Chondrocyte (in vitro differentiated cells): Measurements from ENCODE around the gene SEC22A. TPM values are rescaled to one million over a fixed set of nuclear protein-coding genes. Genes with fewer than 3 reads are reported as not detected.

Source experiments
- DNase-seq: peaks from one replicate; pipeline ENCODE4 v3.0.0; 2021; ENCODE audit warnings: mixed read lengths, low spot score
- H3K27ac Mint-ChIP-seq: one replicate; pipeline ENCODE4 v1.8.0; 2021; ENCODE audit warnings: mild to moderate bottlenecking, moderate library complexity, mixed read lengths; ENCODE audit not compliant: unreplicated experiment
- H3K27me3 Mint-ChIP-seq: 2 replicates; pipeline ENCODE4 v1.8.0; 2021; ENCODE audit warnings: low read depth, mixed read lengths
- H3K36me3 Mint-ChIP-seq: 2 replicates; pipeline ENCODE4 v1.8.0; 2021; ENCODE audit warnings: low read depth, mixed read lengths
- H3K4me1 Mint-ChIP-seq: 2 replicates; pipeline ENCODE4 v1.8.0; 2021; ENCODE audit warnings: low read depth, mild to moderate bottlenecking, mixed read lengths
- H3K4me3 Mint-ChIP-seq: one replicate; pipeline ENCODE4 v1.8.0; 2021; ENCODE audit warnings: mild to moderate bottlenecking, moderate library complexity, mixed read lengths; ENCODE audit not compliant: unreplicated experiment
- H3K9me3 Mint-ChIP-seq: 2 replicates; pipeline ENCODE4 v1.8.0; 2021; ENCODE audit warnings: low read depth, mixed read lengths
- total RNA-seq: library from RNA; stranded (reverse); gene quantifications from 3 replicates; pipeline ENCODE4 v1.2.1, GENCODE V29; 2021
- TF ChIP-seq, protein P1 (sequence below): fragments of 200-600 bp; sonication (generic); IDR thresholded peaks from 2 replicates; pipeline ENCODE4 v1.5.0; 2021; ENCODE audit warnings: antibody characterized with exemption, mild to moderate bottlenecking, moderate library complexity

Gene SEC22A
- total RNA-seq, 1 donor from 2014 or later = 14.4 TPM

DNA sequence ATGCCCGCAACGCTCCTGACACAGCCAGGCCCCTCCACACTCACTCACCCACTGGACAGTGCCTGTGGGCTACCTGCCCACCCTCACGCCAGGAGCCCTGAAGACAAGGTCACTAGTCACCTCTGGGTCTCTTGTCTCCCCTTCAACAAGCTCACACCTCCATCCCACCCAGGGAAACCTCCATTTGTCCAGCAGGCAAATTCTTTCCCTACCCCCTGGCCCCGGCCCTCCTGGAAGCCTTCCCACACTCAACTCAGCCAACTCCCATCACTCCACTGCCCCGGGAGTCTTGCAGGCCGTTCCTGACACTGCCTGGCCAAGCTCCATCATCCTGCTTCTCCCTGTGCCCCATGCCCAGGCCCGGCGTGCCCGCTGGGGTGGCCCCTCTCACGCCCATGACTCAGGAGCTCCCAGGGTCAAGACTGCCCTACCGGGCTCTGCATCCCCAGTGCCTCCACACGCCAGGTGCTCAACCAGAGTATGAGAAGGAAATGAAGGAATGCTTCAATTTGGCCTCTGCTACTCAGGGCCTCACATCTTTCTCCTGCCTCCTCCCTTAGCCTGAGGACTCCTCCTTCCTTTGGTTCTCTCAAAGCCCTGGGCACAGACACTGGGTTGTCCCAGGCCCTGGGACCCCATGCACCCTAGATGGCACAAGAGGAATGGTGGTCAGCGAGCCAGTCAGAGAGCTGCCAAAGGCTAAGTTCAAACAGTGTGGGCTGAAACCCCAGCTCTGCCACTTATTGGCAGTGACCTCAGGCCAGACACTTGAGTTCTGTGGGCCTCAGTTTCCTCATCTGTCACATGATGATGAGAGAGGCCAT, 88.6 kb downstream of the SEC22A start:
- TF ChIP-seq, protein P1, sequence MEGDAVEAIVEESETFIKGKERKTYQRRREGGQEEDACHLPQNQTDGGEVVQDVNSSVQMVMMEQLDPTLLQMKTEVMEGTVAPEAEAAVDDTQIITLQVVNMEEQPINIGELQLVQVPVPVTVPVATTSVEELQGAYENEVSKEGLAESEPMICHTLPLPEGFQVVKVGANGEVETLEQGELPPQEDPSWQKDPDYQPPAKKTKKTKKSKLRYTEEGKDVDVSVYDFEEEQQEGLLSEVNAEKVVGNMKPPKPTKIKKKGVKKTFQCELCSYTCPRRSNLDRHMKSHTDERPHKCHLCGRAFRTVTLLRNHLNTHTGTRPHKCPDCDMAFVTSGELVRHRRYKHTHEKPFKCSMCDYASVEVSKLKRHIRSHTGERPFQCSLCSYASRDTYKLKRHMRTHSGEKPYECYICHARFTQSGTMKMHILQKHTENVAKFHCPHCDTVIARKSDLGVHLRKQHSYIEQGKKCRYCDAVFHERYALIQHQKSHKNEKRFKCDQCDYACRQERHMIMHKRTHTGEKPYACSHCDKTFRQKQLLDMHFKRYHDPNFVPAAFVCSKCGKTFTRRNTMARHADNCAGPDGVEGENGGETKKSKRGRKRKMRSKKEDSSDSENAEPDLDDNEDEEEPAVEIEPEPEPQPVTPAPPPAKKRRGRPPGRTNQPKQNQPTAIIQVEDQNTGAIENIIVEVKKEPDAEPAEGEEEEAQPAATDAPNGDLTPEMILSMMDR = no peak
- no peaks in the 10 kb centered on the region for H3K4me1 Mint-ChIP-seq
- H3K4me3 Mint-ChIP-seq = no peak overlapping the region
- H3K9me3 Mint-ChIP-seq = no peaks in the 10 kb centered on the region
- no peak overlapping the region for H3K27ac Mint-ChIP-seq
- no peak for DNase-seq
- peaks cover 14% of the 10 kb centered on the region for H3K36me3 Mint-ChIP-seq
- peaks cover 10% of the 10 kb centered on the region for H3K27me3 Mint-ChIP-seq

- Mint-ChIP-seq H3K4me1 (no peaks in the 10 kb centered on the region), H3K36me3 (peaks cover 14% of the 10 kb centered on the region), H3K27ac (no peak overlapping the region), H3K4me3 (no peak overlapping the region), H3K9me3 (no peaks in the 10 kb centered on the region), H3K27me3 (peaks cover 13% of the 10 kb centered on the region)
- TF ChIP-seq, protein P1 = no peak
- no peak for DNase-seq
These were observed 89.2 kb downstream of the SEC22A start for GRCh38 chr3:123290962-123291361.

DNA sequence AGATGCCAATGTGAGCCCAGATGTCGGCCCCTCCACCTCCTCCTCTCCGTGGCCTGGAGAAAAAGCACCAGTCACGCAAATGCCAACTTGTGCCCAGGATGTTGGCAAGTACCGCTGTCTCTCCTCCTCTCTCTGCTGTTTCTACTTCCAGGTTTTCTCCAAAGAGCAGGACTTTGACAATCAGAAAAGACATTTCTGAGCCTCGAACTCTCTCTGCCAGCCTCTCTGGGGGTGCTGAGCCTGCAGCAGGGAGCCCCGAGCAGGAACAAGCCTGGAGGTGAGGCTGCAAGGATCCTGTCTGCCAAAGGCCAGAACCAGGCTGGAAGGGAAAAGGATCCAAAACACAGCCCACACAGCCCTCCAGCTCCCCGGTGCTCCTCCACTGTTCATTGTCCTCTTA, 89.7 kb downstream of the SEC22A start:
- TF ChIP-seq, protein P1 = no peak

GRCh38 chr3:123292321-123293310, 90.9 kb downstream of the SEC22A start:
- H3K4me3 Mint-ChIP-seq = no peak overlapping the region
- no peak for DNase-seq
- peaks cover 14% of the 10 kb centered on the region for H3K36me3 Mint-ChIP-seq
- no peak overlapping the region for H3K27ac Mint-ChIP-seq
- H3K4me1 Mint-ChIP-seq = no peaks in the 10 kb centered on the region
- TF ChIP-seq, protein P1 = no peak
- peaks cover 13% of the 10 kb centered on the region for H3K27me3 Mint-ChIP-seq
- no peaks in the 10 kb centered on the region for H3K9me3 Mint-ChIP-seq

More for the DNA sequence above, 89.7 kb downstream of the SEC22A start:
- Mint-ChIP-seq H3K36me3 (peaks cover 14% of the 10 kb centered on the region), H3K27ac (no peak overlapping the region), H3K4me3 (no peak overlapping the region), H3K27me3 (peaks cover 13% of the 10 kb centered on the region), H3K9me3 (no peaks in the 10 kb centered on the region), H3K4me1 (no peaks in the 10 kb centered on the region)
- DNase-seq = no peak

- peaks cover 13% of the 10 kb centered on the region for H3K27me3 Mint-ChIP-seq
- no peaks in the 10 kb centered on the region for H3K4me1 Mint-ChIP-seq
- H3K9me3 Mint-ChIP-seq = no peaks in the 10 kb centered on the region
- H3K4me3 Mint-ChIP-seq = no peak overlapping the region
- H3K27ac Mint-ChIP-seq = no peak overlapping the region
- TF ChIP-seq, protein P1 = no peak
- no peak for DNase-seq
- peaks cover 16% of the 10 kb centered on the region for H3K36me3 Mint-ChIP-seq
These were observed 92.7 kb downstream of the SEC22A start for GRCh38 chr3:123294296-123294938.
